H1 (cell line): Measurements from ENCODE around the gene GPD1L.

Source experiments
- ATF3 ChIP-seq: IDR thresholded peaks from 2 replicates; pipeline ENCODE4 v1.6.1; 2011; ENCODE audit warnings: low read depth, mild to moderate bottlenecking, low read length; ENCODE audit not compliant: insufficient read depth
- EZH2 ChIP-seq: fragments of 200-600 bp; sonication (generic); IDR thresholded peaks from 2 replicates; pipeline ENCODE4 v1.7.1; 2012; ENCODE audit warnings: low read depth, mild to moderate bottlenecking, moderate library complexity, low read length, inconsistent platforms; ENCODE audit not compliant: severe bottlenecking
- JUN ChIP-seq: IDR thresholded peaks from 2 replicates; pipeline ENCODE4 v1.6.1; 2011; ENCODE audit warnings: low read depth, mild to moderate bottlenecking, improper control_type of control experiment, low read length
- MAFK ChIP-seq: IDR thresholded peaks from 2 replicates; pipeline ENCODE4 v1.6.1; 2012; ENCODE audit warnings: low read depth, mild to moderate bottlenecking, improper control_type of control experiment, low read length
- POLR2A ChIP-seq, 2 experiments: IDR thresholded peaks; 1 replicate in 1 of 2; 2 replicates in 1 of 2; pipeline ENCODE4 v1.6.1; 2011; ENCODE audit warnings: low read depth in 2 of 2, low read length in 2 of 2, mild to moderate bottlenecking in 2 of 2; ENCODE audit errors: control extremely low read depth in 1 of 2
- TAF7 ChIP-seq: optimal IDR thresholded peaks from 2 replicates; pipeline ENCODE3; 2011; ENCODE audit warnings: low read depth, mild to moderate bottlenecking, inconsistent platforms, low read length, moderate library complexity, borderline replicate concordance
- USF2 ChIP-seq: IDR thresholded peaks from 2 replicates; pipeline ENCODE4 v1.6.1; 2011; ENCODE audit warnings: low read length, improper control_type of control experiment

GRCh38 chr3:32216172-32216783 is 109.9 kb downstream of the GPD1L start:
- TF ChIP-seq ATF3 (no peak), TAF7 (no peak), MAFK (no peak), JUN (no peak), USF2 (no peak), EZH2 (no peak), POLR2A (IDR thresholded peaks at IDR 0.05; ENCODE audit: control extremely low read depth in 1 of 2, low read depth in 2 of 2, low read length in 2 of 2) (no peak)
